HEK293 (cell line): ENCODE data around the gene CD44.

Source experiments
- CTCF ChIA-PET: fragments of 350-600 bp; formaldehyde crosslinking; extraction: SDS; loops from one replicate; lab custom pipeline; 2021; ENCODE audit warnings: antibody characterized with exemption; lab: Yijun Ruan, JAX
- POLR2A ChIA-PET: fragments of 300-600 bp; formaldehyde crosslinking; extraction: SDS; loops from one replicate; lab custom pipeline; 2020; ENCODE audit warnings: antibody characterized with exemption, inconsistent platforms; lab: Yijun Ruan, JAX
- H3K27ac ChIP-seq: fragments of 200-500 bp; sonication (Bioruptor generic); 2 replicates; pipeline ENCODE4 v1.5.1; 2014; ENCODE audit warnings: low read depth, low read length, control low read depth, inconsistent platforms; ENCODE audit errors: extremely low read depth
- H3K36me3 ChIP-seq, 2 experiments: fragments of 200-500 bp in 1 of 2; sonication (Bioruptor generic) in 1 of 2; 1 replicate in 1 of 2; 2 replicates in 1 of 2; pipeline ENCODE4 v1.5.1; 2014 to 2017; ENCODE audit warnings: inconsistent platforms in 2 of 2, low read length in 2 of 2; ENCODE audit not compliant: control insufficient read depth in 2 of 2, insufficient read depth in 1 of 2
- H3K4me1 ChIP-seq: fragments of 200-500 bp; sonication (Bioruptor generic); 2 replicates; pipeline ENCODE4 v1.5.1; 2014; ENCODE audit warnings: mild to moderate bottlenecking, low read length, inconsistent platforms; ENCODE audit not compliant: control insufficient read depth, insufficient read depth
- H3K4me3 ChIP-seq: 2 replicates; pipeline ENCODE4 v1.5.1; 2011; ENCODE audit warnings: low read depth, mild to moderate bottlenecking, control low read depth, low read length, moderate library complexity
- H3K9me3 ChIP-seq: fragments of 200-500 bp; sonication (Bioruptor generic); 2 replicates; pipeline ENCODE4 v1.5.1; 2014; ENCODE audit warnings: low read depth, low read length, inconsistent platforms; ENCODE audit not compliant: control insufficient read depth, insufficient read depth
- FEZF1 ChIP-seq: fragments of 450-650 bp; formaldehyde crosslinking; IDR thresholded peaks from 2 replicates; pipeline ENCODE4 v1.5.1; 2016; ENCODE audit warnings: missing biosample characterization, missing genetic modification characterization
- HOXD13 ChIP-seq: sonication (generic); formaldehyde crosslinking; IDR thresholded peaks from 2 replicates; pipeline ENCODE4 v1.8.0; 2022; ENCODE audit warnings: missing genetic modification reagents, borderline replicate concordance
- OSR2 ChIP-seq: fragments of 450-650 bp; formaldehyde crosslinking; IDR thresholded peaks from 2 replicates; pipeline ENCODE4 v1.5.1; 2016; ENCODE audit warnings: missing biosample characterization, missing genetic modification characterization
- OVOL3 ChIP-seq: fragments of 450-650 bp; formaldehyde crosslinking; IDR thresholded peaks from 2 replicates; pipeline ENCODE4 v1.5.1; 2016; ENCODE audit warnings: missing biosample characterization, missing genetic modification characterization
- SP3 ChIP-seq: fragments of 450-650 bp; formaldehyde crosslinking; IDR thresholded peaks from 2 replicates; pipeline ENCODE4 v1.5.1; 2016; ENCODE audit warnings: missing biosample characterization, missing genetic modification characterization
- SP7 ChIP-seq: fragments of 450-650 bp; formaldehyde crosslinking; IDR thresholded peaks from 2 replicates; pipeline ENCODE4 v1.5.1; 2016; ENCODE audit warnings: missing biosample characterization, missing genetic modification characterization
- ZBTB17 ChIP-seq: fragments of 450-650 bp; formaldehyde crosslinking; IDR thresholded peaks from 2 replicates; pipeline ENCODE4 v1.5.1; 2016; ENCODE audit warnings: missing biosample characterization, missing genetic modification characterization
- ZBTB8A ChIP-seq: fragments of 450-650 bp; formaldehyde crosslinking; IDR thresholded peaks from 2 replicates; pipeline ENCODE4 v1.5.1; 2016; ENCODE audit warnings: missing biosample characterization, missing genetic modification characterization
- ZFP3 ChIP-seq: fragments of 450-650 bp; formaldehyde crosslinking; IDR thresholded peaks from 2 replicates; pipeline ENCODE4 v1.5.1; 2016; ENCODE audit warnings: low read depth, missing biosample characterization, missing genetic modification characterization
- ZNF138 ChIP-seq: fragments of 450-650 bp; formaldehyde crosslinking; IDR thresholded peaks from 2 replicates; pipeline ENCODE4 v1.5.1; 2016; ENCODE audit warnings: missing biosample characterization, missing genetic modification characterization, borderline replicate concordance
- ZNF157 ChIP-seq: fragments of 450-650 bp; formaldehyde crosslinking; IDR thresholded peaks from 2 replicates; pipeline ENCODE4 v1.5.1; 2016; ENCODE audit warnings: missing biosample characterization, missing genetic modification characterization
- ZNF174 ChIP-seq: fragments of 450-650 bp; formaldehyde crosslinking; IDR thresholded peaks from 2 replicates; pipeline ENCODE4 v1.5.0; 2017; ENCODE audit warnings: missing biosample characterization, mild to moderate bottlenecking, missing genetic modification characterization
- ZNF324 ChIP-seq: fragments of 450-650 bp; formaldehyde crosslinking; IDR thresholded peaks from 2 replicates; pipeline ENCODE4 v1.5.1; 2016; ENCODE audit warnings: missing biosample characterization, missing genetic modification characterization
- ZNF335 ChIP-seq: fragments of 450-650 bp; formaldehyde crosslinking; conservative IDR thresholded peaks from 2 replicates; pipeline ENCODE4 v1.5.1; 2016; ENCODE audit warnings: missing biosample characterization, missing genetic modification characterization
- ZNF433 ChIP-seq: fragments of 450-650 bp; formaldehyde crosslinking; IDR thresholded peaks from 2 replicates; pipeline ENCODE4 v1.5.1; 2016; ENCODE audit warnings: missing biosample characterization, missing genetic modification characterization, low read depth
- ZNF518A ChIP-seq: fragments of 450-650 bp; formaldehyde crosslinking; conservative IDR thresholded peaks from 2 replicates; pipeline ENCODE4 v1.5.1; 2016; ENCODE audit warnings: low read depth, missing biosample characterization, missing genetic modification characterization
- ZNF548 ChIP-seq: fragments of 450-650 bp; formaldehyde crosslinking; IDR thresholded peaks from 2 replicates; pipeline ENCODE4 v1.5.1; 2016; ENCODE audit warnings: missing biosample characterization, missing genetic modification characterization
- ZNF585B ChIP-seq: fragments of 450-650 bp; formaldehyde crosslinking; IDR thresholded peaks from 2 replicates; pipeline ENCODE4 v1.5.1; 2016; ENCODE audit warnings: missing biosample characterization, missing genetic modification characterization
- ZNF596 ChIP-seq: fragments of 450-650 bp; IDR thresholded peaks from 2 replicates; pipeline ENCODE4 v1.5.0; 2018; ENCODE audit warnings: missing biosample characterization, mild to moderate bottlenecking, missing genetic modification characterization, moderate library complexity
- ZNF626 ChIP-seq: fragments of 450-650 bp; sonication (Bioruptor Pico); formaldehyde crosslinking; IDR thresholded peaks from 2 replicates; pipeline ENCODE4 v1.5.1; 2018; ENCODE audit warnings: missing biosample characterization, missing genetic modification characterization, inconsistent platforms
- ZNF654 ChIP-seq: fragments of 450-650 bp; formaldehyde crosslinking; IDR thresholded peaks from 2 replicates; pipeline ENCODE4 v1.5.1; 2016; ENCODE audit warnings: low read depth, missing biosample characterization, missing genetic modification characterization
- ZNF658 ChIP-seq: fragments of 450-650 bp; formaldehyde crosslinking; IDR thresholded peaks from 2 replicates; pipeline ENCODE4; 2016; ENCODE audit warnings: missing biosample characterization, missing genetic modification characterization
- ZNF660 ChIP-seq: fragments of 450-650 bp; IDR thresholded peaks from 2 replicates; pipeline ENCODE4 v1.5.1; 2018; ENCODE audit warnings: missing biosample characterization, mild to moderate bottlenecking, missing genetic modification characterization
- ZNF707 ChIP-seq: fragments of 450-650 bp; formaldehyde crosslinking; IDR thresholded peaks from 2 replicates; pipeline ENCODE4 v1.5.1; 2016; ENCODE audit warnings: missing biosample characterization, missing genetic modification characterization
- TF ChIP-seq, protein P1 (sequence below): fragments of 450-650 bp; formaldehyde crosslinking; IDR thresholded peaks from 2 replicates; pipeline ENCODE4 v1.5.1; 2017; ENCODE audit warnings: missing biosample characterization, missing genetic modification characterization
- TF ChIP-seq, protein P2 (sequence below): fragments of 450-650 bp; formaldehyde crosslinking; IDR thresholded peaks from 2 replicates; pipeline ENCODE4 v1.5.1; 2016; ENCODE audit warnings: missing biosample characterization, missing genetic modification characterization
- TF ChIP-seq, protein P3 (sequence below): fragments of 450-650 bp; formaldehyde crosslinking; IDR thresholded peaks from 2 replicates; pipeline ENCODE4 v1.5.1; 2016; ENCODE audit warnings: missing biosample characterization, missing genetic modification characterization, borderline replicate concordance

CD44 gene

DNA sequence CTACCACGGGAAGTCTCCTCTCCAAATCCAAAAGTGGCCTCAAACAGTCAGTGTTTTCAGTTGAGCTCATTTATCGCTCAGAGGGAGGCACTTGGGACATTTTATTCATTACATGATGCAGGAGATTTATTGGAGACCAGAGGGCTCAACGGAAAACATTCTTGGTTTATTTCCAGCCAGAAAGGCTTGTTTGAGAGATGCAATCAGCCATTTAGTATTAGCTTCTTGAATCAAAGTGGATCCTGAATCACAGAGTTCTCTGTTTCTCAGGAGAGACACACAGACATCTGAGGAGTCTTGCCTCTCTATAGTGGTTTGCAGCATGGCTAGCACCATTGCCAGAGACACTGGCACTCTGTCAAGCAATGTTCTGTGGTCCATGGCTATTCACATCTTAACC is 31.5 kb downstream of the CD44 start (continued):
- TF ChIP-seq, protein P1, sequence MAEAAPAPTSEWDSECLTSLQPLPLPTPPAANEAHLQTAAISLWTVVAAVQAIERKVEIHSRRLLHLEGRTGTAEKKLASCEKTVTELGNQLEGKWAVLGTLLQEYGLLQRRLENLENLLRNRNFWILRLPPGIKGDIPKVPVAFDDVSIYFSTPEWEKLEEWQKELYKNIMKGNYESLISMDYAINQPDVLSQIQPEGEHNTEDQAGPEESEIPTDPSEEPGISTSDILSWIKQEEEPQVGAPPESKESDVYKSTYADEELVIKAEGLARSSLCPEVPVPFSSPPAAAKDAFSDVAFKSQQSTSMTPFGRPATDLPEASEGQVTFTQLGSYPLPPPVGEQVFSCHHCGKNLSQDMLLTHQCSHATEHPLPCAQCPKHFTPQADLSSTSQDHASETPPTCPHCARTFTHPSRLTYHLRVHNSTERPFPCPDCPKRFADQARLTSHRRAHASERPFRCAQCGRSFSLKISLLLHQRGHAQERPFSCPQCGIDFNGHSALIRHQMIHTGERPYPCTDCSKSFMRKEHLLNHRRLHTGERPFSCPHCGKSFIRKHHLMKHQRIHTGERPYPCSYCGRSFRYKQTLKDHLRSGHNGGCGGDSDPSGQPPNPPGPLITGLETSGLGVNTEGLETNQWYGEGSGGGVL (tag by site-specific recombination), result no peak
- no peak for TF ChIP-seq ZBTB8A (tag by site-specific recombination)
- no peak for TF ChIP-seq ZNF548 (tag by site-specific recombination)
- no peak for TF ChIP-seq ZNF335
- TF ChIP-seq SP3, result no peak

DNA sequence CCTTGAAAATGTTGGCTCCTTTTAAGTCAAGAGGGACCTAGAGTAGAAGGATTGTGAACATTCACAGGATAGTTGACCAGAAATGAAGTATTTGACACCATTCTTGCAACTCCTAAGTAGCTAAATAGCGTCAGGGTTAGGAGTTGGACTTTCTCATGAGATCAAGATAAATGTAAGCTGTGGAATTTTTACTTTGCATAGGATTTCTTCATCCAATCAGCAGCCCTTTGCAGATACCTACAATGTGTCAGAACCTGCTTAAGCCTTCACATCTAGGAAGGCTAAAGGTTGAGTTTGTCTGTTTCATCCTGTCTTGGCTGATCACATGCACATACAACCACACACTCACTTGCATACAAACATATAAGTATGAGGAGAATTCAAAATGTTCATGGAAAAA is 32.3 kb downstream of the CD44 start:
- POLR2A ChIA-PET, result no interaction called here
- no peak overlapping the region for H3K27ac ChIP-seq
- no peaks in the 10 kb centered on the region for H3K4me1 ChIP-seq
- no peaks in the 10 kb centered on the region for H3K36me3 ChIP-seq
- no peaks in the 10 kb centered on the region for H3K9me3 ChIP-seq
- no peak overlapping the region for H3K4me3 ChIP-seq
- CTCF ChIA-PET, result no interaction called here
- TF ChIP-seq ZNF654 (no peak), ZNF335 (no peak), ZNF626 (tag by site-specific recombination) (no peak), OSR2 (tag by site-specific recombination) (no peak), ZNF157 (tag by site-specific recombination) (no peak), HOXD13 (no peak), SP7 (tag by site-specific recombination) (no peak), ZNF707 (no peak), ZNF658 (no peak), ZNF596 (no peak), ZNF433 (tag by site-specific recombination) (no peak), ZNF174 (no peak)
- TF ChIP-seq, protein P2, sequence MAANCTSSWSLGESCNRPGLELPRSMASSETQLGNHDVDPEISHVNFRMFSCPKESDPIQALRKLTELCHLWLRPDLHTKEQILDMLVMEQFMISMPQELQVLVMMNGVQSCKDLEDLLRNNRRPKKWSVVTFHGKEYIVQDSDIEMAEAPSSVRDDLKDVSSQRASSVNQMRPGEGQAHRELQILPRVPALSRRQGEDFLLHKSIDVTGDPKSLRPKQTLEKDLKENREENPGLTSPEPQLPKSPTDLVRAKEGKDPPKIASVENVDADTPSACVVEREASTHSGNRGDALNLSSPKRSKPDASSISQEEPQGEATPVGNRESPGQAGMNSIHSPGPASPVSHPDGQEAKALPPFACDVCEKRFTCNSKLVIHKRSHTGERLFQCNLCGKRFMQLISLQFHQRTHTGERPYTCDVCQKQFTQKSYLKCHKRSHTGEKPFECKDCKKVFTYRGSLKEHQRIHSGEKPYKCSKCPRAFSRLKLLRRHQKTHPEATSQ (tag by site-specific recombination), result no peak

- ChIA-PET CTCF (no interaction called here), POLR2A (no interaction called here)
- Histone ChIP-seq H3K27ac (no peak overlapping the region), H3K36me3 (no peaks in the 10 kb centered on the region), H3K9me3 (no peaks in the 10 kb centered on the region), H3K4me1 (no peaks in the 10 kb centered on the region), H3K4me3 (no peak overlapping the region)
- no peak for TF ChIP-seq OVOL3 (tag by site-specific recombination)
- no peak for TF ChIP-seq ZNF660 (tag by site-specific recombination)
- TF ChIP-seq ZBTB17, result no peak
- no peak for TF ChIP-seq ZNF518A (tag by site-specific recombination)
- no peak for TF ChIP-seq ZFP3 (tag by site-specific recombination)
- TF ChIP-seq, protein P3, sequence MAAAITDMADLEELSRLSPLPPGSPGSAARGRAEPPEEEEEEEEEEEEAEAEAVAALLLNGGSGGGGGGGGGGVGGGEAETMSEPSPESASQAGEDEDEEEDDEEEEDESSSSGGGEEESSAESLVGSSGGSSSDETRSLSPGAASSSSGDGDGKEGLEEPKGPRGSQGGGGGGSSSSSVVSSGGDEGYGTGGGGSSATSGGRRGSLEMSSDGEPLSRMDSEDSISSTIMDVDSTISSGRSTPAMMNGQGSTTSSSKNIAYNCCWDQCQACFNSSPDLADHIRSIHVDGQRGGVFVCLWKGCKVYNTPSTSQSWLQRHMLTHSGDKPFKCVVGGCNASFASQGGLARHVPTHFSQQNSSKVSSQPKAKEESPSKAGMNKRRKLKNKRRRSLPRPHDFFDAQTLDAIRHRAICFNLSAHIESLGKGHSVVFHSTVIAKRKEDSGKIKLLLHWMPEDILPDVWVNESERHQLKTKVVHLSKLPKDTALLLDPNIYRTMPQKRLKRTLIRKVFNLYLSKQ (tag by site-specific recombination), result no peak
- TF ChIP-seq ZNF138 (tag by site-specific recombination), result no peak
- TF ChIP-seq FEZF1 (tag by site-specific recombination), result no peak
- no peak for TF ChIP-seq ZNF324 (tag by site-specific recombination)
- no peak for TF ChIP-seq ZNF585B (tag by site-specific recombination)
These were observed 34.1 kb downstream of the CD44 start for GRCh38 chr11:35173011-35173511.
